HepG2 (cell line): ENCODE measurements around the gene STAM. TPM values are rescaled to one million over a fixed set of nuclear protein-coding genes. Genes with fewer than 3 reads are reported as not detected.
A peak's percentile ranks its signal among the peaks of the same experiment; 100 is the strongest.

Experiments used
- BCL6 ChIP-seq: IDR thresholded peaks from 2 replicates; pipeline ENCODE4 v1.6.1; 2016; ENCODE audit warnings: missing genetic modification reagents, missing compliant biosample characterization
- DBP ChIP-seq: sonication (generic); formaldehyde crosslinking; IDR thresholded peaks from 2 replicates; pipeline ENCODE4 v1.4.0; 2020; ENCODE audit warnings: missing genetic modification reagents; ENCODE audit errors: not compliant biosample characterization
- HMGXB4 ChIP-seq, 2 experiments: sonication (generic) in 1 of 2; formaldehyde crosslinking in 1 of 2; IDR thresholded peaks; 2 replicates each; pipeline versions ENCODE4 v1.4.0 to v1.6.1; 2018 to 2020; ENCODE audit warnings: missing genetic modification reagents in 2 of 2, borderline replicate concordance in 1 of 2, low read depth in 1 of 2, mild to moderate bottlenecking in 1 of 2, missing biosample characterization in 1 of 2
- MZF1 ChIP-seq: sonication (generic); formaldehyde crosslinking; IDR thresholded peaks from 2 replicates; pipeline ENCODE4 v1.8.1; 2023; ENCODE audit warnings: mild to moderate bottlenecking, missing genetic modification reagents, borderline replicate concordance
- PBX2 ChIP-seq: IDR thresholded peaks from 2 replicates; pipeline ENCODE4 v1.6.1; 2016; ENCODE audit warnings: control low read depth
- PLSCR1 ChIP-seq: sonication (generic); formaldehyde crosslinking; IDR thresholded peaks from 2 replicates; pipeline ENCODE4 v1.5.0; 2020; ENCODE audit warnings: missing genetic modification reagents, mild to moderate bottlenecking, borderline replicate concordance
- PRDM4 ChIP-seq: sonication (generic); formaldehyde crosslinking; IDR thresholded peaks from 2 replicates; pipeline ENCODE4 v1.9.0; 2021; ENCODE audit warnings: missing genetic modification reagents, borderline replicate concordance
- SOX6 ChIP-seq, 2 experiments: fragments of 450-650 bp in 1 of 2; sonication (generic) in 1 of 2; formaldehyde crosslinking in 1 of 2; IDR thresholded peaks; 2 replicates each; pipeline versions ENCODE4 v1.4.0 to v1.6.1; 2017 to 2020; ENCODE audit warnings: antibody characterized with exemption in 1 of 2, mild to moderate bottlenecking in 1 of 2, missing genetic modification reagents in 1 of 2
- ZNF276 ChIP-seq: sonication (generic); formaldehyde crosslinking; IDR thresholded peaks from 2 replicates; pipeline ENCODE4 v1.4.0; 2020; ENCODE audit warnings: mild to moderate bottlenecking, low read depth, missing genetic modification reagents
- ZNF441 ChIP-seq: sonication (generic); formaldehyde crosslinking; IDR thresholded peaks from 2 replicates; pipeline ENCODE4 v1.7.0; 2021; ENCODE audit warnings: missing genetic modification reagents, borderline replicate concordance
- ZNF460 ChIP-seq: sonication (generic); formaldehyde crosslinking; IDR thresholded peaks from 2 replicates; pipeline ENCODE4 v1.5.1; 2020; ENCODE audit warnings: missing genetic modification reagents, mild to moderate bottlenecking, borderline replicate concordance
- ZNF674 ChIP-seq: sonication (generic); formaldehyde crosslinking; IDR thresholded peaks from 2 replicates; pipeline ENCODE4 v1.5.0; 2020; ENCODE audit warnings: low read depth, mild to moderate bottlenecking, missing genetic modification reagents
- ZNF687 ChIP-seq: sonication (generic); formaldehyde crosslinking; IDR thresholded peaks from 2 replicates; pipeline ENCODE4 v1.5.1; 2020; ENCODE audit warnings: mild to moderate bottlenecking, missing genetic modification reagents, moderate library complexity
- polyA plus RNA-seq, 8 experiments: library from polyadenylated mRNA; depleted of rRNA in 3 of 8; stranded (reverse) in 7 of 8; unstranded in 1 of 8; fragments of >200 nt; fragmentation: Illumina TruSeq in 4 of 8; extraction: Trizol in 4 of 8; gene quantifications; 2 replicates each; pipeline versions ENCODE4 v1.2.1 to v1.2.3, GENCODE V29; 2011 to 2016; ENCODE audit warnings: low read depth in 4 of 8, missing spikeins in 1 of 8, mixed read lengths in 1 of 8; ENCODE audit not compliant: insufficient read depth in 1 of 8
- total RNA-seq, 5 experiments: library from RNA; depleted of rRNA; stranded (reverse); fragments of >200 nt; fragmentation: Illumina TruSeq; extraction: Trizol; gene quantifications; 2 replicates each; pipeline ENCODE4 v1.2.3, GENCODE V29; 2016; ENCODE audit warnings: low read depth in 1 of 5

Gene STAM
- total and polyA plus RNA-seq, 2 of the 13 experiments (the other 11 are each of a cell fraction or from before 2014, with no cell fraction given): 19.5 to 25.1 TPM

- TF ChIP-seq HMGXB4 (CRISPR knock-in tag; IDR thresholded peaks at IDR 0.05; ENCODE audit: borderline replicate concordance in 1 of 2, low read depth in 1 of 2) (no peak), ZNF674 (CRISPR knock-in tag) (no peak), MZF1 (CRISPR knock-in tag) (no peak), DBP (no peak), ZNF460 (CRISPR knock-in tag) (no peak), ZNF441 (CRISPR knock-in tag) (no peak), PRDM4 (CRISPR knock-in tag) (no peak), SOX6 (IDR thresholded peaks at IDR 0.05) (no peak), SOX6 (CRISPR knock-in tag; IDR thresholded peaks at IDR 0.05) (peak; percentile 54; the same call in 1 of the 2 replicates), BCL6 (CRISPR knock-in tag) (peak; percentile 75), ZNF276 (CRISPR knock-in tag) (no peak), ZNF687 (no peak), PLSCR1 (CRISPR knock-in tag) (no peak), PBX2 (CRISPR knock-in tag) (no peak)
These were observed 29.6 kb downstream of the STAM start (continued) for GRCh38 chr10:17673471-17674061.
